NCI-H1105 treated with DMSO at 0.1 percent for 48 hours (cell line): ENCODE measurements around the gene TNFRSF21.
"Not testable (repeated sequence)": the region's sequence is repeated elsewhere in the genome, so short reads cannot be mapped to it uniquely, and the experiment has no call there.

Experiments used
- DNase-seq: peaks from one replicate; lab custom pipeline; 2025; lab: John Stamatoyannopoulos, UW

Gene TNFRSF21

DNA sequence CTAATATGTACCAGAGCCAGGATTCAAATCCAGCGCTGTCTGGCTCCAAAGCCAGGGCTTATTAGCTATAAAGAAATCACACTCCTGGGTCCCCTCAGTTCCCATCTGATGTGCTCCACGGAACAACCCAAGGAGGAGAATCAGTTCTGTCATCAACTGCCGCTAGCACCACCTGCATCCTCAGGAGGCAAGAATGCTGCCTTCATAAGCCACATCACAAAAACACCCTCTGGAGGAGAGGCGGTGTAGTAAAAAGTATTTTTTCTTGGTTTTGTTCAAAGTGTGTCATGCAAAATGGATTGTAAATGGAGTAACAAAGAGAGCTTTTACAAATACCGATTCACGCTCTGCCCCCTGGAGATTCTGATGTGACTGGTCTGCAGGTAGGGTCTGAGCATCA is 57.1 kb downstream of the TNFRSF21 start:
- no peak for DNase-seq

DNA sequence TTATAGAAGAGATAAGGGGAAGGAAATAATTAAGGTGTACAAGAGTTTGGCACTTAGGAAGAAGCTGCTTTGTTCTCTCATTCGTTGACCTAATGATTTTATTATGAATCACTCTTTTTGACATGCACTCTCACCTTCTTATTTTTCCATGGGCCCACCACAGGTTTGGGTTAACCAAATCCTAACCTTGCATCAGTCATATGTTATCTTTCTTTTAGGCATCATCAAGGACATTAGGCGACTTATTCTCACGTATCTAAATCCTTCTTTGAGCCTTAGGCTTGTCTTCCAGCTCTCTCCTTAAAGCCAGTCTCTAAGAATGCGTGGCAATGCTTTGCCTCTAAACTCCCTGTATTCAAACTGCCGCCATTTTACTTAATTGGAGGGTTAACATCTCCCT is 58.3 kb downstream of the TNFRSF21 start:
- no peak for DNase-seq

GRCh38 chr6:47250302-47250701 is 59.4 kb downstream of the TNFRSF21 start:
- DNase-seq = no peak

DNA sequence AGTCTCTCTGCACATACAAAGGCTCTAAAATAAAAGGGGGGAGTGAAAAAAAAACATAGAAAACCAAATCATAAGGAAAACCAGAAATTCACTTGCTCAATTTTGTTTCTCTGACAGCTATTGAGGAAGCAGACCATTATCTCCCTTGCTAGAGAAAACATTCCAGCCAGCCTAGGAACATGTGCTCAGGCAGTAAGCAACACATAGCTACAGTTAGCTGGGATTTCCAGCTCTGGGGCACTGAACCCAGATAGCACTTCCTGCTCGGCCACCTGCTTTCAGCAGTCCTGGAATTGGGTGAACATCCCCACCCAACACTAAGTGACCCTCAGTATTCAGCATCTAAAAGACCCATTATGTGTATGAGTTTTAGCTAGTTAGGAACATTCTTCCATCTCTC is 61.3 kb downstream of the TNFRSF21 start:
- DNase-seq = no peak

GRCh38 chr6:47247227-47247797 is 62.4 kb downstream of the TNFRSF21 start:
- peak; percentile 97 for DNase-seq

DNA sequence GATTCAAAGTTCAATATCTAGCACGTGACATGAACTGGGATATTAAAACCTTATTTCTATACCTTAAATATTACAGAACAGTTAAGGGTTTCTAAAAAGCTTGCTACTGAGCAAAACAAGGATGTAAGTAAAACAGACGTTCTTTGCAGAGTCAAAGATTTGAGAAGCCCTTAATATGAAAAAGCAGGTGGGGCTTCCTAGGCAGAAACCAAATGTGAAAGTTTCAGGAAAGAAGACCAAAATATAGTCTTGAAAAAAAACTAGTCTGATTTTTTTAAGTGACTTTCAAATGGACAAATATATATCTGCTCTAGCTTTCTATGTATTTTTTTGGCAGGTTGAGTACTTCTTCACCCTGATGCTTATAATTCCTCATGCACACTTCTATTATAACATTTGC is 63.2 kb downstream of the TNFRSF21 start:
- DNase-seq = no peak

GRCh38 chr6:47245745-47246371 is 63.8 kb downstream of the TNFRSF21 start:
- no peak for DNase-seq

GRCh38 chr6:47242483-47243386 is 67.0 kb downstream of the TNFRSF21 start:
- peak; percentile 66 for DNase-seq

DNA sequence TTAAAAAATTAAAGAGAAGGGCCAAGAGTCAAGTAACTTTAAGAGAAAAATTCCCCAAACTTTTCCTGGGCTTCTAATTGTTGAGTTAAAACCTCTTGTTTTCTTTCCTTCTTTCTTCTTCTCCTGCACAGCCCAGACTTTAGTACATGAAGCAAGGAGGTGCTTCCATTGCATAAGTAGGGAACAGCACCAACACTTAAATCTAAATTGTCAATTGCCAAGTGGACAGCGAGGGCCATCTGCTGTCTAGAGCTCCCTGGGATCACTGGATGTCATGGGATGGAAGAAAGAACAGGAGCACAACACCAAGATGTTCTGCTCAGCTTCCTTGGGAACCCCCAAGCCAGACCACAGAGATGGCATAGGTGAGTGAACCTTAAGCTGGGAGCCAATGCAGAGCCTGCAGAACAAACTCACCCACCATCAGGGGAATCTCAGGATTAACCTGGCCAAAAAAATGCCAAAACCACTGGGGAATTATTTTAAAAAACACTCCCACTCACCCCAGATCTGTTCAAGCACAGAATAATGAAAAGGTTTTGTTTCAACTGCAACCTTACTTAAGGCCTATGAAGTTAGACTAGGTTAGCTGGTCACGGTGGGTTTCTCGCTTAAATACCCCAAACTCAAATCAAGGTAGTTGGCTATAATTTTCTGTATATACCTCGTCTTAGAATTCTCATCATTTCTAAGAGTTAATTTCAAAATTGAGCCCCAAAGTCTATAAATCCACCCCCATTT is 67.8 kb downstream of the TNFRSF21 start:
- DNase-seq = no peak

DNA sequence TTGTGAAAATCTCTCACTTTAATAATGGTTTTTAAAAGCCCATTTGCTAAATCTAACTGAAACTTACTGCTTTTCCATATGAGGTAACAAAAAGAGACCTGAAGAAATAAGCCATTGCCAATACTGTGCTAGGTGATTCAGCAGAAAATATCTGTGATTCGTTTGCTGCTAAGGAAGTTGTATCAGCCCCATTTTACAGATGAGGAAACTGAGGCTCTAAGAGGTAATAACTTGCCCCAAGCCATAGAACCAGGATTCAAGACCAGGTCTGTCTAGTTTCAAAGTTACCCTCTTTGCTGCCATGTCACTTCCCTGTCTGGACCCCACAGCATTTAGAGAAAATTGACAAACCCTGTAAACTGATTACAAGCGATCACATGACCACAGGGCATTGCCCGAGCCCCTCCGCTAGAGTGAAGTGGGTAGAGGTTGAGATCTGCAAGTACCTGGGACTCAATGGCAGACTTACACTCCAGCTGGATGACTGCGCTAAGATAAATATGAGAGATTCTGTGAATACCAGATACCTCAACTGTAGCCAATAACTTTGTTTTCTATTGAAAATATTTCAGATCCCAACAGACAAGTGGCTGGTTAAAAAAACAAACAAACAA is 69.3 kb downstream of the TNFRSF21 start:
- no peak for DNase-seq

GRCh38 chr6:47239546-47239945 is 70.2 kb downstream of the TNFRSF21 start:
- DNase-seq = no peak

- DNase-seq = no peak
Measured at GRCh38 chr6:47238456-47238995, 71.2 kb downstream of the TNFRSF21 start.

DNA sequence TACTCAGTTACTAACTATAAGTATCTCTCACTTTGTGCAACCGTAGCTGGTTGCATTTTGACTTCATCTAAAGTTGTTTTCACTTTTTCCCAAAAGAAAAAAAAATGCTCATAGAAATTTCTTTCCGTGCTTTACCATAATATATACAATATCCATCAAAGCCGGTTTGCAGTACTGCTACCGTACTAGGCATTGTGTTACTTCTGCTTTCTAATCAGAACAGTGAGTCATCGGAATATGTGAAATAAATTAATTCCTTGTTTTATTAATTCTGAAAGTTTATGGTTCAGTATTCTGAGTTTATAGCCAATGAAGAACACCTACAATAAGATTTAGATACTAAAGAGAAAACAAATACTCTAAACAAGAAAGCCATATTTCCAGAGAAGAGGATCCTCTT is 72.5 kb downstream of the TNFRSF21 start:
- DNase-seq = no peak

DNA sequence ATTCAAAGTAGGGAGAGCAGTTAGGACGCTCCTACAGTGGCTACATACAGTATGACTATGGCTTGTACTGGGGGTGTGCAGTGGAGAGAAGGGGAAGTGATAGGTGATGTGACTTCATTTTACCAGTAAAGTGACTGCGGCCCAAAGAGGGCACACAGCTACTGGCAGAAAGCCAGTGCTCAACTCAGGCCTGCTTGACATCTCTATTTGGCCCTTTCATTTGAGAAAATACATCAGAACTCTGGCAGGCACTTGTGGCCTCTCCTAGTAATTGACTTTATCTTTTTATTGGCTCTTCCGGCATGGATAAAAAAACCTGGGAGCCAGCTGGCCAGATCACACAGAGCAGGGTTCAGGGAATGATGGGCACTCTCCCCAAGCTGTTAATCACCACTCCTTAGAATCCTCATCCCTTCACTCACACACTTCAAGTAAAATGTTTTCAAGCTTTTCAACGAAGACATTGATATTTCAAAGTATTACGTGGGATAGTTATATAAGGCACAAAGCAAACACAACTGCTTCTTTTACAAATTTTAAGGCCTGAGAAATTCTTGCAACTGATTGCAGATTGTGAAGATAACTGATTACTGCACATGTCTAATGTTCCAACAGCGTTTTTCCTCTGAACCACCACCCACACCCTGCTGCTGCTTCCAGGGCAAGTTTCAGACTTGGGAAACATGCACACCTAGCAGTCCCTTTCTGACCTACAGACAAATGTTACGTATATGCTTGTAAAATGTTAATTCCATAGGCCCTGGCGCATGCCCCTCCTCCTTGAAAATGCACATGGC is 73.5 kb downstream of the TNFRSF21 start:
- DNase-seq = peak; percentile 97

DNA sequence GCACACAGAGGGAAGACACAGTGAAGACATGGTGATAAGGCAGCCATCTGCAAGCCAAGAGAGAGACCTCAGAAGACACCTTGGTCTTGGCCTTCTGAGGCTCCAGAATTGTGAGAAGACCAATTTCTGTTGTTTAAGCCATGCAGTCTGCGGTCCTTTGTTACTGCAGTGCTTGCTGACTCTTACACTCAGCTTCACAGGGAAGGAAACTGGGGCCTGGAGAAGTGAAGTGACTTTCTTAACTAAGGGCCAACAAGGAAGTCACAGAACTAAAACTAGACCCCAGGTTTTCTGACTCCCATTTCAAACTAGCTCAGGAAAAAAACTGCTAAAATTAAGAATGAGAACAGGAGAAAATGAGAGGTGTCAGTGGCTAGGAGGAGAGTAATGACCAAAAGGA is 74.3 kb downstream of the TNFRSF21 start:
- DNase-seq = no peak

- no peak for DNase-seq
Measured at GRCh38 chr6:47234266-47234933, 75.3 kb downstream of the TNFRSF21 start.

- no peak for DNase-seq
Measured at GRCh38 chr6:47231151-47231550, 78.6 kb downstream of the TNFRSF21 start.

DNA sequence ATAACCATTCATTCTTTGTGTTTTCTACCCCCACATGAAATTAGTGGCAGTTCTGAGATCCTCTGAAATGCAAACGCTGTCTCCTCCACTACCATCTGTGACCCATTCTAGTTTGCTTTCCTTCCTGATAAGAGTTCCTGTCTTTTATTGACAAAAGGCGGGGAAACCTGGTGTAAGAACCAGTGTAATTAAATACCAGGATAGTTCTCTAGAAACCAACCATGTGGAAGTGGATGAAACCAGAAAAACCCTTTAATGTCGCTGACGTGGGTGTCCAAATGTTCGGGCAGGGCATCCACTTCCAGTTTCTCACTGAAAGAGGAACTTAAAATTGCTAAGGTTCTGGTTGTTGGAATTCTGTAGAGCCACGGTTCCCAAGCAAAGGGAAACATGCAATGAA is 79.1 kb downstream of the TNFRSF21 start:
- DNase-seq = no peak

DNA sequence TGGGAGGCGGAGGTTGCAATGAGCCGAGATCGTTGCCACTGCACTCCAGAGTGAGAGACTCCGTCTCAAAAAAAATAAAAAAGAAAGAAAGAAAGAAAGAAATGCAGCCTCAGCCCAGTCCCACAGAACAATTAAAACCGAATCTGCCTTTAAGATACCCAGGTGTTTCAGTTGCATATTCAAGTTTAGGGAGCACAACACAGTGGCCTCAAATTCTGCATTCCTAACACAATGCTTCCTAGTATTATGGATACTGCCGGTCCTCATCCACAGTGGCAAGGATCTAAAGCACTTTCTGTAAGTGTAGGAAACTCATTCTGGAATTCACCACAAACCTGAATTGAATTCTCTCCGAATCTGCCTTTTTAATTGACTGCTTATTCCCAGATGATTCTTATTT is 80.5 kb downstream of the TNFRSF21 start:
- DNase-seq = no peak

GRCh38 chr6:47228093-47228492 is 81.6 kb downstream of the TNFRSF21 start:
- not testable (repeated sequence) for DNase-seq
